Measurements from ENCODE around the gene TNPO3.

Gene TNPO3

DNA sequence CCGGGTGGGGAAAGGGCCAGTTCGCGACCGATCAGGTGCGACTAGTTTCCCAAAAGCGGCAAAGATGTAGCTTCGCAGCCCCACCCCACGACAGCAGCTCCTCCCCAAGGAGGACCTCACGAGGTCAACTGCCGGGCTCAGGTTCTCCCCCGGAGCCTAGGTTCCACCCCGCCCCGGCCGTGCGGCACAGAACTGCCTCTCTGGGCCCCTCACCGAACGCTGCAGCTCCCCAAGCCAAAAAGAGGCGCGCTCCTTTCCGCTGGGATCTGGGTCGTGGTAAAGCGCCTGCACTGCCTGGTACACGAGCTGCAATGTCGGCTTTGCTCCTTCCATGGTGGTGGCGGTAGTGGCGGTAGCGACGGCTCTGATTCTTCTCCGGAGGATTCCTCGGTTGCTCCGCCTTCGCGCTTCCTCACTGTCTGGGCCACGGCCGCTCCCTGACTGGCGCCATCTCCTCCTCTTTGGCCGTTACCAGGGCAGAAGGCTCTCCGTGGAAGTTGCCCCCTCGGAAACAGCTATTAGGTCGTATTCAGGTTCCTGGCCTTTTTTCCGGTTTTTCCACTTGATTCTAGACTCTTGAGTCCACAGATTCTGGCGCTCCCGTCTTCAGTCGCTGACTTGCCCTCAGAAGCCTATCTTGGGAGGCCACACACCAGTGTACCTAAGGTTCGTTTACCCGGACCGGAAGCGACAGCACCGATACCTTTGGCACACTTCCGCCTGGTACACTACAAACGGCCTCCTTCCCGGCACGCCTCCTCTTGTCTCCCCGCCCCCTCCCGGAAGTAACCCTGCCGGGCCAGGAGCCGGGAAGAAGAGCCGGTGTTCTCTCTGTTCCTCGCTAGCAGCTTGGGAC is at the start of gene TNPO3:
Gene TNPO3, minus strand, starts transcription at position 674 of the 856 bp plus-strand sequence. Its CDS starts 341 bp downstream, at position 333.
- in situ Hi-C loops (cut with MboI; ENCODE audit: low sequenced_read_pairs) = no loop called here

DNA sequence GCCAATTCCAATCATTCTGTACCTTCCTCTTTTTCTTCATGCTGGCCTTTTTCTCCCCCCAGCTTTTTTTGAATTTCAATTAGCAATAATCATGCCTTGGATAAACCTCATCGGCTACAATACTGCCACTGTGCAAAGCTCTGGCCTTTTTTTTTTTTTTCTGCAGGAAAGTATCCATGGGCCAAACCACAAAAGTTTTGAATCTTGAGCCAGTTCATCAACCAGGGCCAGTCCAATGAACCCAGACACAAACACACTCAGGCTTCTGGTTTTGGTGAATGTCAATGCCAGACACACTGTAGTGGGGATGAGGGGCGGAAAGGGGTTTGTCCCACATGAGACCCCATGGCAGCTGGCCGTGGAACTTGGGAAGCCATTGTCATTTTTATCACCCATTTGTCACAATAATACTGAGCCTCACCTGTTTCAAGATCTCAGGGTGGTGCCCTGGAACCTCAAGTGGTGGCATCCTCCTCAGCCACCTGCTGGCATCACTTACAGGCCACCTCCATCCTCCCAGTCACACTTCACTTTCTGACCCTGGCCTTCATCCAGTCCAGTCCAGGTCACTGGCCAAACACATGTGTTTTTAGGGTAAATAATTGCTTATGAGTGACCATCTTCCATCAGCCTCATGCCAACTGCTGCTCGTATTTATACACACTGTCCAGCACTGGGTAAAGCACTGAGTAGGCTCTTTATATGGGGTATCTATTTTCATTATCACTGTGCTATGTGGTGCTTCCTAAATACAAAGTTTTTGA is 48.8 kb upstream of the TNPO3 start:
- in situ Hi-C loops (cut with MboI; ENCODE audit: low sequenced_read_pairs) = no loop called here

DNA sequence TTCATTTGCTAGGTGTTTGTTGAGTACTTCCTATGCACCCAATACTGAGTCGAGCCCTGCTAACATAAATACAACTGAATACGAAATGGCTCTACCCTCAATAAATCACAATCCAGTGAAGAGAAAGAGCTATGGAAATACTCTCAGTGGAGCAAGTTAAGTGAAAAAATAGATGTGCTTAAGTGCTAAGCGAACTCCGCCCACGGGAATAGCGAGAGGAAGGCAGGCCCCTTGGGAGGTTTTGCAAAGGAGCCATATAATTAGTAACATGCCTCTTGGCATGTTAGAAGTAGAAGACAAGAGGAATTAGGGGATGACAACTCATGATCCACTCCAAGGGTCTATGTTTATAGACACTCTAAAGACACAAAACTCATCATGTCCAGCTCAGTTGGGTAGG is 46.8 kb upstream of the TNPO3 start:
- in situ Hi-C loops (cut with MboI; ENCODE audit: low sequenced_read_pairs) = no loop called here

- in situ Hi-C loops (cut with MboI; ENCODE audit: low sequenced_read_pairs) = no loop called here
Observed at GRCh38 chr7:129100827-129101166, 45.9 kb upstream of the TNPO3 start.

DNA sequence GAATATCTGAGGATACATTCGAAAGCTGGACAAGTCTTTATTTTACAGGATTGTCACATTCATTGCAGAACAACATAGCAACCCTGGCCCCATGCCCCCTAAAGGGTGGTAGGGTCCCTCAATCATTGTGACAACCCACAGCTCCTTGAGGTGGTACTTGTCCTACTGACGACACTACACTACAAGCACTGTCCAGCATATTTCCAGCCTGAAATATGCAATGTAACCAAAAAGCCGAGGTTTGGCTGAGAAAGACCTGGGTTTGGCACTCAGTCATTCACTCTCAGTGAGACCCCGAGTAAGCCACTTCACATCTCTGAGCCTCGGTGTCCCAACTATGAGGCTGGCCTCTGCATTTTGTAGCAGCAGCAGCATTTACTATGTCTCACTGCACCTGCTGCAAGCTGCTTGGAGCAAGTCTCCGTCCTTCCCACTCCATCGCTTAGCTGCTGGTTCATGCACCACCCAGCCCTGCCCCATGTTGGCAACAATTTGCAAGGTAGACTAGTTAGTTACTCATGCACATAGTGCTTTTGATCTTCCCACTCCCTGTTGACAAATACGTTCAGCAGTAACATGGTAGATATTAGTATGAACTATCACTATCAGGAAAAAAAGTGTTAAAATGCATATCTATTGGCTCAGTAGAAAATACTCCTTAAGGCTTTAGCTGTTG is 43.6 kb upstream of the TNPO3 start:
- in situ Hi-C loops (cut with MboI; ENCODE audit: low sequenced_read_pairs) = loop anchor here (10.0 kb wide), 1 partner anchor 194 kb away; no protein-coding TSS in a partner anchor

DNA sequence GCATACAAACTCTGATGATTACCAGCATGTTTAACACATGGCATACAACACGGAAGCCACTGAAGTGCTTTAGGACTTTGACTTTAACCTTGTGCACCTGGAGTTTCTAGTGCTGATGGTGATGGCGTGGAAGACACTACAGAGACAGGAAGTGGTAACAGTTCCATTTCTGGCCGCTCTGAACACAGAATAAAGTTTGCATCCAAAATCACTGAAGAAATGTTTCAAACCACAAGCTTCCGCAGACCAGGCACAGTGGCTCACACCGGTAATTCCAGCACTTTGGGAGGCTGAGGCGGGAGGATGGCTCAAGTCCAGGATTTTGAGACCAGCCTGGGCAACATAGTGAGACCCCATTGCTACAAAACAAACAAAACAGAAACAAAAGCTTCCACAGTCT is 40.3 kb upstream of the TNPO3 start:
- in situ Hi-C loops (cut with MboI; ENCODE audit: low sequenced_read_pairs) = loop anchor here (10.0 kb wide), 1 partner anchor 190 kb away; no protein-coding TSS in a partner anchor

DNA sequence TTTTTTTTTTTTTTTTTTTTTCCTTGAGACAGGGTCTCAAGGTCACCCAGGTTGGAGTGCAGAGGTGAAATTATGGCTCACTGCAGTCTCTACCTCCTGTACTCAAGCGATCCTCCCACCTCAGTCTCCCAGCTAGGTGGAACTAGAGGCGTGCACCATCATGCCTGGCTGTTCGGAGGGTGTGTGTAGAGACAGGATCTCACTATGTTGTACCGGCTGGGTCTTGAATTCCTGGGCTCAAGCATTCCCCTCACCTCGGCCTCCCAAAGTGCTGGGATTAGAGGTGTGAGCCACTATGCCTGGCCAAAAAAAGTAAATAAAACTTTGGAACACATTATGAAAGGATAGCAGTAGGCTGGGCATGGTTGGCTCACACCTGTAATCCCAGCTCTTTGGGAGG is 39.6 kb upstream of the TNPO3 start:
- in situ Hi-C loops (cut with MboI; ENCODE audit: low sequenced_read_pairs) = loop anchor here (10.0 kb wide), 1 partner anchor 190 kb away; no protein-coding TSS in a partner anchor

DNA sequence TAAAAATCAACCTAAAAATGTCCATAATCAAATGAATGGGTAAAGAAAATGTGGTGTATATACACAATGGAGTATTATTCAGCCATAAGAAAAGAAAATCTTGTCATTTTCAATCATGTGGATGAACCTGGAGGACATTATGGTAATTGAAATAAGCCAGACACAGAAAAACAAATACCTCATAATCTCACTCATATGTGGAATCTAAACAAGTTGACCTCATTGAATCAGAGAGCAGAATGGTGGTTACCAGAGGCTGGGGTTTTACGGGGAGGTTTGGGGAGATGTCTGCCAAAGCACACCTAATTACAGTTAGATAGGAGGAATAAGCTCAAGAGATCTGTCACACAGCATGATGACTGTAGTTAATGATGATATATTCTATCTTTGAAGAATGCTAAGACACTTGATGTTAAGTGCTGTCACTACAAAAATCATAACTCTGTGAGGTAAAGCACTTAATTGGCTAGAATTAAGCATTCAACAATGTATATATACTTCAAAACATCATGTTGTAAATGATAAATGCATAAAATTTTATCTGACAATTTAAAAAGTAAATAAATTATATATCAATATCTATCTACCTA is 39.1 kb upstream of the TNPO3 start:
- in situ Hi-C loops (cut with MboI; ENCODE audit: low sequenced_read_pairs) = loop anchor here (10.0 kb wide), 1 partner anchor 189 kb away; no protein-coding TSS in a partner anchor

- in situ Hi-C loops (cut with MboI; ENCODE audit: low sequenced_read_pairs) = loop anchor here (10.0 kb wide), 1 partner anchor 187 kb away; no protein-coding TSS in a partner anchor
Observed at GRCh38 chr7:129091484-129092002, 36.6 kb upstream of the TNPO3 start.

- in situ Hi-C loops (cut with MboI; ENCODE audit: low sequenced_read_pairs) = loop anchor here (10.0 kb wide), 1 partner anchor 186 kb away; no protein-coding TSS in a partner anchor
Observed at GRCh38 chr7:129090300-129090907, 35.5 kb upstream of the TNPO3 start.

DNA sequence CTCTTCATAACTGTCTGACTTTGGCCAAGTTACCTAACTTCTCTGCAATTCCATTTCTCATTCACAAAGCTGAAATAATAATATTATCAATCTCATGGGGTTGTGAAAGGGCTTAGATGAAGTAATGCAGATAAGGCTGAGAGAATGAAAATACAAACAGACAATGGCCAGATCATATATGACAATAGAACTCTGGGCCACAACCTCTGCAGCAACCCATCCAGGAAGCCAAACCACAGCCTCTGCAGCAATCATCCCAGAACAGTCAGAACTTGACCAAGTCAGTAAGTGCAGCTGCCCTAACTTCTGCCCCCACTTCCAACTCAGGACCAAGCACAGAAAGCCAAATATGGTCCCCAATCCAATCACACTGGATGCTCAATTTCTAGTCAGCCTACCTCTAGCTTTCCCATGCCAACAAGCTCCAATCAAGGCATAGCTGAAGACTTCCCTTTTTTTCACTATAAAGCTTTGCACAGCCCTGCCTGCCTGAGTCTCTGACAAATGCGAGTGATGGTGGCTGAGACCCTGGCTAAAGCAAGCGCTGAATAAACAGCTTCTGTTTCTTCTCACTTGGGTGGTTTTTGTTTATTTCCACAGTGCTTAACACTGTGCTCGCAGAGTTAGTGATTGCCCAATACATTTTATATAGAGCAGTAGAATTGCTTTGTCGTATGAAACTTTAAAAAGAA is 34.8 kb upstream of the TNPO3 start:
- in situ Hi-C loops (cut with MboI; ENCODE audit: low sequenced_read_pairs) = loop anchor here (10.0 kb wide), 1 partner anchor 185 kb away; no protein-coding TSS in a partner anchor

DNA sequence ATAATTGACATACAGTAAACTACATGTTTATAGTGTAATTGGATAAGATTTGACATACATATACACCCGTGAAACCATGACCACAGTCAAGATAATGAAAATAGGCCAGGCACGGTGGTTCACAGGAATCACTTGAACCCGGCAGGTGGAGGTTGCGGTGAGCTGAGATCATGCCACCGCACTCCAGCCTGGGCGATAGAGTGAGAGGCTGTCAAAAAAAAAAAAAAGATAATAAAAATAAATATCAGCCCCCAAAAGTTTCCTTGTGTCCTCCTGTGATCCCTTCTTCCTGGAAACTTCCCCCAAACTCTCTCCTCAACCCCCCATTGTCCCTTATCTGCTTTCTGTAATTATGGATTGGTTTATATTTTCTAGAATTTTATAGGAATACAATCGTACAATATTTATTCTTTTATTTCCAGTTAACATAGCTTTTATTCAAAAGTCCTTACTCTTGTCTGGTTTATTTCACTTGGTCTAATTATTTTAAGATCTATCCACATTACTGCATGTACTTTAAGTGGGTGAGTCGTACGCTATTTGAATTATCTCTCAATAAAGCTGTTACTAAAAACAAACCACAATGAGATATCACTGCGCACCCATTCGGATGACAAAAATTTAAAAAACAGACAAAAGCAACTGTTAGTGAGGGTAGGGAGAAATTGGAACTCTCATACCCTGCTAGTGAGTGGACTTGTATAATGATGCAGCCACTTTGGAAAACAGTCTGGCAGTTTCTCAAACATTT is 30.1 kb upstream of the TNPO3 start:
- in situ Hi-C loops (cut with MboI; ENCODE audit: low sequenced_read_pairs) = no loop called here

DNA sequence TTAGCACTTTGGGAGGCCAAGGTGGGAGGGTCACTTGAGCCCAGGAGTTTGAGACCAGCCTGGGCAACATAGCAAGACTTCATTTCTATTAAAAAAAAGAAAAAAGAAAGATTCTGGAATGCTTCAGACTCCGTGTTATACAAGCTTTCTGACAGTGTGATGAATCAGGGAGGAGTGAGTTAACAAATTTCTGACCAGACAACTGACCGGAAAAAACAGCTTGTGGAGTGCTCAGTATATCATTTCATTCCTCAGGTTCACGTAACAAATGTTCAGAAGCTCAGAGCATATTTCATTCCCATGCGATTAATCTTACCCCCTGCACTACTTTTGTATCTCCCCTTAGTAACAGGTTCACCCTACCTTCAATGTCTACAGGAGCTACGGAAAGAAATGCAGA is 28.6 kb upstream of the TNPO3 start:
- in situ Hi-C loops (cut with MboI; ENCODE audit: low sequenced_read_pairs) = no loop called here

- in situ Hi-C loops (cut with MboI; ENCODE audit: low sequenced_read_pairs) = no loop called here
Observed at GRCh38 chr7:129078455-129078854, 23.5 kb upstream of the TNPO3 start.

DNA sequence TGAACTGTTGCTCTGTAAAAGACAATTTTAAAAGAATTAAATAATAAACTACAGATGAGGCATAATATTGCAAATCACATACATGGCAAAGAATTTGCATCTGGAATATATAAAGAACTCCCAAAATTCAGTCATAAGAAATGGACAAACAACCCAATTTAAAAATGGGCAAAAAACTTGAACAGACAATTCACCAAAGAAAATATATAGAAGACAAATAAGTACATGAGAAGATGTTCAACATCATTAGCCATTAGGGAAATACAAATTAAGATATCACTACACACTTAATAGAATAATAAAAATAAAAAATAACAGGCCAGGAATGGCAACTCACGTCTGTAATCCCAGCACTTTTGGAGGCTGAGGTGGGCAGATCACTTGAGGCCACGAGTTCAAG is 22.0 kb upstream of the TNPO3 start:
- in situ Hi-C loops (cut with MboI; ENCODE audit: low sequenced_read_pairs) = no loop called here

DNA sequence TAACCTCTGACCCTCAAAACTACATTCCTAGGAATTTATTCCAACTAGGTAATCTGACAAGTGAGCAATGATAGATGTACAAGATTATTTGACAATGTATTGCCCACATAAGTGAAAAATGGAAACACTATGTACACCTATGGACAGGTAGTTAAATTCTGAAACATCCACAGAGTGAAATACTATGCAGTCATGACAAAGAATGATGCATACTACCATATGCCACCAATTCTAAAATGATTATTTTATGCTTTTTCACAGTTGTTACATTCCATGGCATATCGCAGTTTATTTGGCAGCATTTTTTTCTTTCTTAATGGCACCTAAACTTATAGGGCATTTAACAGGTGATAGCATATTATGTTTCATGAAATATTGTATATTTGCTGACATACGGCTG is 20.1 kb upstream of the TNPO3 start:
- in situ Hi-C loops (cut with MboI; ENCODE audit: low sequenced_read_pairs) = no loop called here

- in situ Hi-C loops (cut with MboI; ENCODE audit: low sequenced_read_pairs) = no loop called here
Observed at GRCh38 chr7:129074361-129074871, 19.5 kb upstream of the TNPO3 start.

- in situ Hi-C loops (cut with MboI; ENCODE audit: low sequenced_read_pairs) = no loop called here
Observed at GRCh38 chr7:129073738-129074137, 18.8 kb upstream of the TNPO3 start.

DNA sequence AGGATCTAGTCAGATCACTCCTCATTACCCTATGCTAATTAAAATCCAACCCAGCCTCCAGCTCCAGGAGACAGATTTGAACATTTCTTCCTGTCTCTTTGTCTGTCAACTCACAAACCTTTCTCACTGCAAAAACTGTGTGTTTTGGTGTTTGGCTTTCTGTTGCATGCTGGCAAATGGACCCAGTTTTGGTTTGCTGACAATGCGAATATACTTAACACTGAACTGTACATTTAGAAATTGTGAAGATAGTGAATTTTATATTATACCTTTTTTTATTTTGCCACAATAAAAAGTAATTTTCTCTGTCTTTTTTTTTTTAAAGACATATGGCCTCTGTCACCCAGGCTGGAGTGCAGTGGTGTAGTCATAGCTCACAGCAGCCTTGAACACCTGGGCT is 18.3 kb upstream of the TNPO3 start:
- in situ Hi-C loops (cut with MboI; ENCODE audit: low sequenced_read_pairs) = no loop called here

Measured in HL-60/S4 treated with retinoic acid at 250 ng/mL for 4 days and 3 days (cell line).